Measurements from ENCODE around the gene H2BK1.

The H2BK1 gene

GRCh38 chr7:151239837-151240459, 29.7 kb upstream of the H2BK1 start:
- DNase-seq (ENCODE audit: low read depth, low spot score): no peak
- POLR2A ChIA-PET: interaction anchor here (0.7 kb wide), 1 partner anchor 13 kb away, joined by 3 read pairs; the partner anchor contains the start of gene ABCF2
- no peak overlapping the region for H3K4me3 ChIP-seq (ENCODE audit: low read depth, low read length)
- CTCF ChIA-PET: interaction anchor here (0.8 to 9.7 kb wide), 4 partner anchors 8 to 64 kb away, joined by 3 to 109 read pairs (median 6); partner anchors contain the start of gene ABCF2
- TF ChIP-seq CTCF (IDR thresholded peaks at IDR 0.05; ENCODE audit: insufficient read depth, low read length, missing control alignments): no peak

- CTCF ChIA-PET: interaction anchor here (0.8 to 9.7 kb wide), 4 partner anchors 9 to 65 kb away, joined by 3 to 109 read pairs (median 6); partner anchors contain the start of gene ABCF2
- POLR2A ChIA-PET: no interaction called here
- DNase-seq (ENCODE audit: low read depth, low spot score): no peak
- no peak for TF ChIP-seq CTCF (IDR thresholded peaks at IDR 0.05; ENCODE audit: insufficient read depth, low read length, missing control alignments)
- no peak overlapping the region for H3K4me3 ChIP-seq (ENCODE audit: low read depth, low read length)
Observed at GRCh38 chr7:151238924-151239836, 28.9 kb upstream of the H2BK1 start.

- ChIA-PET POLR2A (interaction anchor here (3.7 kb wide), 1 partner anchor 11 kb away, joined by 16 read pairs; the partner anchor contains the start of gene ABCF2), CTCF (interaction anchor here (0.6 to 6.7 kb wide), 3 partner anchors 8 to 565 kb away, joined by 3 to 130 read pairs (median 8); partner anchors contain the start of gene SMARCD3)
- no peak for TF ChIP-seq CTCF (IDR thresholded peaks at IDR 0.05; ENCODE audit: insufficient read depth, low read length, missing control alignments)
- H3K4me3 ChIP-seq (ENCODE audit: low read depth, low read length): no peak overlapping the region
- DNase-seq (ENCODE audit: low read depth, low spot score): no peak
Observed at GRCh38 chr7:151238190-151238810, 28.0 kb upstream of the H2BK1 start.

GRCh38 chr7:151237244-151238189, 27.2 kb upstream of the H2BK1 start:
- no peak for DNase-seq (ENCODE audit: low read depth, low spot score)
- ChIA-PET POLR2A (interaction anchor here (3.7 kb wide), 1 partner anchor 11 kb away, joined by 16 read pairs; the partner anchor contains the start of gene ABCF2), CTCF (interaction anchor here (0.6 to 6.7 kb wide), 4 partner anchors 8 to 566 kb away, joined by 3 to 130 read pairs (median 7); partner anchors contain the start of genes ABCF2 and SMARCD3)
- H3K4me3 ChIP-seq (ENCODE audit: low read depth, low read length): no peak overlapping the region
- no peak for TF ChIP-seq CTCF (IDR thresholded peaks at IDR 0.05; ENCODE audit: insufficient read depth, low read length, missing control alignments)

- CTCF ChIA-PET: interaction anchor here (1.9 to 6.7 kb wide), 3 partner anchors 9 to 16 kb away, joined by 6 to 130 read pairs (median 8); partner anchors contain the start of genes ABCF2 and SMARCD3
- no peak for DNase-seq (ENCODE audit: low read depth, low spot score)
- POLR2A ChIA-PET: interaction anchor here (3.7 kb wide), 1 partner anchor 9 kb away, joined by 16 read pairs; the partner anchor contains the start of gene ABCF2
- H3K4me3 ChIP-seq (ENCODE audit: low read depth, low read length): no peak overlapping the region
- no peak for TF ChIP-seq CTCF (IDR thresholded peaks at IDR 0.05; ENCODE audit: insufficient read depth, low read length, missing control alignments)
Observed at GRCh38 chr7:151236406-151236805, 26.1 kb upstream of the H2BK1 start.

Measured in AG04449 (cell line).